Caki2 (cell line): ENCODE measurements around the gene AHDC1. TPM values are rescaled to one million over a fixed set of nuclear protein-coding genes. Genes with fewer than 3 reads are reported as not detected.

Source experiments
- DNase-seq: peaks from one replicate; pipeline ENCODE4 v3.0.0-alpha.2; 2015; ENCODE audit warnings: low read depth
- in situ Hi-C: cut with HindIII; loops from 2 replicates; pipeline ENCODE4 v1.10.0; 2016; ENCODE audit warnings: low sequenced_read_pairs, low pct_unique_long_range_greater_than_20kb, mixed read lengths
- total RNA-seq: library from RNA; depleted of rRNA; stranded (reverse); fragments of >200 nt; shearing (Covaris generic); gene quantifications from 2 replicates; pipeline ENCODE4 v1.2.3, GENCODE V29; 2014; ENCODE audit warnings: low replicate concordance

Gene AHDC1
- total RNA-seq, 1 experiment from 2014 or later = 0.41 TPM

GRCh38 chr1:27601771-27602461 lies 2.0 kb downstream of the AHDC1 start:
- in situ Hi-C loops = no loop called here
- no peak for DNase-seq

GRCh38 chr1:27601321-27601770 lies 2.6 kb downstream of the AHDC1 start:
- no peak for DNase-seq
- in situ Hi-C loops = no loop called here

GRCh38 chr1:27600498-27601175 lies 3.3 kb downstream of the AHDC1 start:
- in situ Hi-C loops = no loop called here
- DNase-seq = no peak

DNA sequence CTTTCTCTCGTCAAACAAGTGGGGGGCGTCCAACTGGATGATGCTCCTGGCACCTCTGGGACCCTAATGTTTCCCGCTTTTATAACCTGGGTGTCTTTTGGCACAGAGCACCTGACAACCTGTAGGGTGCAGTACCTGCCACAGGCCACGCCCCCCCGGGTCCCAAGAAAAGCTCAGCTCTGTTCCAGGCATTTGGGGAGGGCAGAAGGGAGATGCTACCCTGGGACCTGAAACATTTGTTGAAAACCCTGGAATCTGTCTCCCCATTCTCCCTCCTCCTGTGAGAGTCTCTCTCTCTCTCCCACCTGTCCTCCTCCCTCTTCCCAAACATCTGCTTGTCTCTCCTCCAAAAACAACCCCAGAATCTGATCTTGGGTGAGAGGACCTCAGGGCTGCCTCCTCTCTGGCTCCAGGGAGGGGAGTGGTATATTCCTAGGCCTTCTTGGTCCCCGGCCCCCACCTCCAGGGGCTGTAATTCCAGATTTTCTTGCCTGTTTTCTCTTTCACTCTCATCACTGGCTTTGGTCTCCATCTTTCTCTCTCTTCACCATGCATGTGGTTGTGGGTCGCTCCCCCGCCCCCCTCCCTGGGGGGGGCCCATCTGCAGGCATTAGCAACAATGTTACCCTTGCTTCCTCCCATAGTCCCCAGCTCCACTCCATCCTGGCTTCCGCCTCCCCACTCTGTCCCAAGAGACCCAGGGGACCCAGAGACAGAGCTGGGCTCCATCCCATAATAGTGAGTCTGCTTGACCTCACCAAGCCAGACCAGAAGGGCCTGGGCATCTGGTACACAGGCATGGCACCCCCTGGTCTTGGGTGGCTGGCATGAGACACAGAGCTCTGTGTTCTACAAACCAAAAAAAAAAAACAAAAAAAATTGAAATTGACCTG lies 4.1 kb downstream of the AHDC1 start:
- DNase-seq = no peak
- in situ Hi-C loops = no loop called here

- DNase-seq = peak; percentile 57
- in situ Hi-C loops = no loop called here
Observed at GRCh38 chr1:27598902-27599528, 4.9 kb downstream of the AHDC1 start.

- DNase-seq = no peak
- in situ Hi-C loops = no loop called here
Observed at GRCh38 chr1:27598295-27598687, 5.7 kb downstream of the AHDC1 start.

DNA sequence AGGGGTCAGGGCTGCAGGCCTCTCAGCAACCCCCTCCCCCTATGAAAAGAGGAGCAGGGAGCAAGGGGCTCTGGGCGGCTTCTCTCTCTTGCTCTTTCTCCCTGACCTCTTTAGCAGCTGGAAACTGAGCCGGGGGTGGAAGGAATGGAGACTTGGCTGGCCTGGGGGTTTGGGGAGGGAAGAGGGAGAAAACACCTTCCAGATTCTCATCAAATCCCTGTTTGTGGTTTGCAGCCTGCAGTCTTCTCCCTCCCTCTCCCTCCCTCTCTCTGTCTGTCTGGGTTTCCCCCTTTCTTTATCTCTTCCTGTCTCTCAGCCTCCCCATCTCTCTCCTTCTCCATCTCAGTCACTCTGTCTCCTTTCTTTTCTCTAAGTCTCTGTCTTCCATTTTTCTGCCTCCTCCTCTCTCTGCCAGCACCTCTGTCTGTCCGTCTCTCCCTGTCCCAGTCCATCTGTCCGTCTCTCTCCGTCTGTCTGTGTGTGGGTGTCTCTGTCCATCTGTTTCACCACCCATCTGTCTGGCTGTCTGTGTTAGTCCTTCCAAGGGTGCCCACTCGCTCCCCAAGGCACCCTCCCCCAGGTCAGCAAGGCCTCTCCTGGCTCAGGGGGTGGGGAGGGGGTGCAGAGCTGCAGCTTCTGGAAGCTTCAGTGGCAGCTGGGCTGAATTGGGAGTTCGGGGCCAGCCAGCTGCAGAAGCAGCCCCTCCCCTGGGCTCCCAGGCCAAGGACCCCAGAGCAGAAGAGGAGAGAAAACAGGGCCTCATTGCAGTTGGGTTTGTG lies 6.2 kb downstream of the AHDC1 start:
- in situ Hi-C loops = no loop called here
- no peak for DNase-seq

DNA sequence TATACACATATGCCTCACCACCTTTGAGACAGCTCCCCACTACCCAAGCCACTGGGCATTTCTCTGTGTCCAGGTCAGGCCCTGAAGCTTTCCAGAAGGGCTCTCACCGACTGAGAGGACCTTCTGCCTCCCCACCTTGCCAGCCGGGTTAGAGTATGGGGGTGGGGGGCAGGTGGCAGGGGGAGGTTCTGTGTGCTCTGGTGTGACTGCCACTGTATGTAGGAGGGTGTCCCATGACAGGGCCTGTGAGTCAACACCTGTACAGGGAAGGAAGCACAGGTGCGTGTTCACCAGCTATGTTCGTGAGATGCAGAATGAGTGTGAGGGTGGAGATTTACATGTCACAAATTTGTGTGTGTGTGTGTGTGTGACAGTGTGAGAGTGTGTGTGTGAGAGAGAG lies 7.0 kb downstream of the AHDC1 start:
- in situ Hi-C loops = no loop called here

DNA sequence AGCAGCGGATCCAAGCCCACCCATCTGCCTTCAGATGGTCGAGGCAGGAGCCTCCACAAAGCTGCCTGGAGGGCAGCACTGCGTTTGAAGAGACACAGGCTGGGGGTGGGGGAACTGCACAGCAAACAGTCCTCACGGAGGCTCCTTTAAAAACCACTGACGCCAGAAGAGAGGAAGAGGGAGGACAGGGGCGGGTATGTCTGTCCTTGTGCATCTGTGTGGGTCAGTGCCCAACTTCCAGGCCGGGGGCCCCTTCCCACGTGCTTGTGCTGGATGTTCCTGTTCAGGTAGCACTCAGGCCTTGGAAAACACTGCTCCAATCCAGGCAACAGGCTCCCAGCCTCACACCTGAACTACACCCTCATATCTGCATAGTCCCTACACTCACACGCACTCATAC lies 7.7 kb downstream of the AHDC1 start:
- no peak for DNase-seq
- in situ Hi-C loops = no loop called here

More for the DNA sequence above, 7.0 kb downstream of the AHDC1 start:
- no peak for DNase-seq

DNA sequence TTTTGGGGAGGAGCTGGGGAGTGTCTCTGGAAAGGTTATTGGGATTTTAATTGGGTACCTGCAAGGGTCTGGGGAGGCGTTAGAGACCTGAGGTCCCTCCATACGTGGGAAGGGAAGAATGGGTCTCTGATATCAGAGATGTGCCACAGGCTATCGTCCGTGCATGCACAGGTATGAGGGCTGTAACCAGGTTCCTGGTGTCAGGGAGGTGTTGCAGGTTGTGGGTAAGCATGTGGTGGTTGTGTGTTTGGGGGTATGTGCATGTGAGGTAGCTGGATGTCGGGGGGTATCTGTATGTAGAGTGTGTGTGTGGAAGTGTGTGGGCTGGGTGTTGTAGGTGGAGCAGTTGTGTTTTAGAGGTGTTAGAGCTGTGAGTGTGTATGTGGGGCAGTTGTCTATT lies 8.3 kb downstream of the AHDC1 start:
- no peak for DNase-seq
- in situ Hi-C loops = no loop called here

- in situ Hi-C loops = no loop called here
- no peak for DNase-seq
Observed at GRCh38 chr1:27594564-27595510, 9.1 kb downstream of the AHDC1 start.

GRCh38 chr1:27593678-27594563 lies 10.0 kb downstream of the AHDC1 start:
- in situ Hi-C loops = no loop called here
- no peak for DNase-seq

DNA sequence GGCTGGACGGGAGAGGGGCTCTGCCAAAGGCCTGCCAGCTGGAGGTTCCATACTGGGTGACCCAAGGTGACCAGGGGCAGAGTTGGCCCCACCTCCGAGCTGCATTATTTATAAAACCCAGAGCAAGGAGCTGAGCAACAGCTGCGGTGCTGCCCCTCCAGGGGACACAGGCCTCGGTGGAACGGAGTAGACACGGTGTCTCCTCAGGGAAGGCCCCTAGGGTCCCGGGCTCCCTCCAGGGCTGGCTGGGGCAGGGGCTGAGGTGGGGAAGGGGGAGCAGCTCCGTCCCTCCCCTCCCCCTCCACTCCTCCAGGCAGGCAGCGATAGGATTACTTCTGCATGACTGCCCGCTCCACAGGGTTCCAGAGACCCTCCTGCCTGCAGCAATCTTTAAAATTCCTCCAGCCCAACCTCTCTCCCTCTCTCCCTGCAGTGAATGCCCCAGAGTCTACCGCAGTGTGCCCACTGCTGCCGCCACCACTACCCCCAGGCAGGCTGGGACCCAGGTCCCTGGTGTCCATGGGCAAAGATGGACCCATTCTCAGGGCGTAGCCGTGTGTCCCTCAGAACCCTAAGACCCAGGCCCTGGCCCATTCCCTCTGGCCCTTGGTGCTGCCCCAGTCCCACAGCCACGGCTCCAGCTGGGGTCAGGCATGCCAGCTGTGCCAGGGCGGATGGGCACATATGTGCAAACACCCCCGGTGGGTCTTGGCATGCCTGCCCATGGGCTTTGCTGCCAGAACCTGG lies 10.8 kb downstream of the AHDC1 start:
- in situ Hi-C loops = no loop called here
- no peak for DNase-seq

DNA sequence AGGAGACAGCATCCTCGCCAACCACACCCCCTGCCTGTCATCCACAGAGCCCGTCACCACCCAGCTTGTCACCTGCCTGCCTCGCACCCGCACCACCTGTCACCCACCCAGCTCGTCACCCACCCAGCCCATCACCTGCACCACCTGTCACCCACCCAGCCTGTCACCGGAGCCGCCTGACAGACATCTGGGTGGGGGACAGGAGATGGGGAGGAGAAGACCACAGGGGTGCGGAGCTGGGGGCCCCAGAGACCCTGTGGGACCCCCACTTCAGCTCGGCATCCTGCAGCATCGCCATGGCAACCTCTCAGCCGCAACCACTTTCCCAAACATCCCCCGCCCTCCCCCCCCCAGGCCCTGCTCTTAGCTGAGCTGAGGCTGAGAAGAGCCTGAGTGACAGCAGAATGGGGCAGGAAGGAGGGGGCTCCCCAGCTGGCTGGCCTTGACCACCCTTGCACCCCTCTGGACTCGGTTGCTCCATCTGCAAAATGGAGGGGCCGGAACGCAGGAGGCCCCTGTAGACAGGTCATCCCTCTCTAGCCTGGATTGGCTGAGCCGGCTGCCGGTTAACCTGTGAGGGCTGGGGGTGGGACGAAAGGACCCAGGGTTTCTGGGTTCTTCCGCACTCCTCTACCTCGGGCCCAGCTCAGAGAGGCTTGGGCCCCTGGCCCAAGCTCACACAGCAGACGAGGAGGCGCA lies 11.6 kb downstream of the AHDC1 start:
- in situ Hi-C loops = no loop called here
- no peak for DNase-seq

DNA sequence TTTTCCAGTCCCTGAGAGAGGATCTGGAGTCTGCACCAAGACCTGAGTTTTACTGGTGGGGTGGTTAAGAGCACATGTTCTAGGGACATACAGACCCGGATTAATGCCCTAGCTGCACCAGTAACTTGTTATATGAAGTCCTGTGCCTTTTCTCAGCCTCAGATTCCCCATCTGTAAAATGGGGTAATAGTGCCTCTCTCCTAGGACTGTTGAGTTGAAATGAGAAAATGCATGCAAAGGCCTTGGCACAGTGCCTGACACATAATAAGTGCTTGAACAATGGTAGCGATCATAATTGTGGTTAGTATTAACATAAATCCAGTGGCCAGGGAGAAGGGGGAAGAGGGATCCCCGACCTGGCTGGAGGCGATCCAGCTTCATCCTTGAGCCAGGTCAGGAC lies 12.3 kb downstream of the AHDC1 start:
- DNase-seq = no peak
- in situ Hi-C loops = no loop called here
